ENCODE measurements around the gene ZNF467.

ZNF467 gene

DNA sequence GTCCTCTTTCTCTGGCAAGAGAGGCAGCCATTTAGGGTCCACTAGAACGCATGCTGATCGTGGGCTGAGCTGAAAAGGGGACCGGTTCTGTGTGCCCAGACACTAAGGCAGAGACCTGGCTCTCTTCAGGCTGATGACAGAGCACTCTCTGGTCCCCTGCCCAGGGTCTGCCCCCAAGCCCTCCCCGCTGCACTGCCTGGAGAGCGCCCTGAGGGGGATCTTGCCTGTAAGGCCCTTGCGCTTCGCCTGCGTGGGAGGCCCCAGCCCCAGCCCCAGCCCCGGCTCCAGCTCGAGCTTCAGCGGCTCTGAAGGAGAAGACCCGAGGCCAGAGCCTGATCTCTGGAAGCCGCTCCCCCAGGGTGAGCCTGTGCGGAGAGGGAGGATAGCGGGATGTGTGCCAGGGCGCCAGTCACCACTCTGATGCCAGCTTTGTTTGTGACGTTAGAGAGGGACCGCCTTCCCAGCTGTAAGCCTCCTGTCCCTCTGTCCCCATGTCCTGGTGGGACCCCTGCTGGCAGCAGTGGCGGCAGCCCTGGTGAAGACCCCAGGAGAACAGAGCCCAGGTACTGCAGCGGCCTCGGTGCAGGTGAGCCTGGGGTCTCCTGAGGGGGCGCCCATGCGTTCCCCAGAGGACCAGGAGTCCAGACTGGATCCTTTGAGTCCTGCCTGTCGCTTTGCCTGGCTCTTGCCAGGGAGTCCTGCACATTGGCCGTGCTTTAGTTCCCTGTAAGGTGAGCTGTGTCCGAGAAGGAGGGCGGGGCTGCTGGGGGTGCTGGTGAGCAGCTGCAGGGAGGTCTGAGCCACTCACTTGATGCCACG lies 43.2 kb downstream of the ZNF467 start:
- H3K36me3 ChIP-seq (ENCODE audit: control insufficient read depth, insufficient read depth, low read length) = no peaks in the 10 kb centered on the region
- no peak overlapping the region for H3K4me2 ChIP-seq (ENCODE audit: low read length)
- H2AFZ ChIP-seq = no peak overlapping the region
- no peaks in the 10 kb centered on the region for H3K27me3 ChIP-seq (ENCODE audit: control insufficient read depth, insufficient read depth, low read length)
- H3K79me2 ChIP-seq = no peaks in the 10 kb centered on the region
- H3K9me3 ChIP-seq (ENCODE audit: control insufficient read depth, low read length) = no peaks in the 10 kb centered on the region
- no peaks in the 10 kb centered on the region for H3K4me1 ChIP-seq
- no peak overlapping the region for H3K27ac ChIP-seq
- TF ChIP-seq, protein P1, sequence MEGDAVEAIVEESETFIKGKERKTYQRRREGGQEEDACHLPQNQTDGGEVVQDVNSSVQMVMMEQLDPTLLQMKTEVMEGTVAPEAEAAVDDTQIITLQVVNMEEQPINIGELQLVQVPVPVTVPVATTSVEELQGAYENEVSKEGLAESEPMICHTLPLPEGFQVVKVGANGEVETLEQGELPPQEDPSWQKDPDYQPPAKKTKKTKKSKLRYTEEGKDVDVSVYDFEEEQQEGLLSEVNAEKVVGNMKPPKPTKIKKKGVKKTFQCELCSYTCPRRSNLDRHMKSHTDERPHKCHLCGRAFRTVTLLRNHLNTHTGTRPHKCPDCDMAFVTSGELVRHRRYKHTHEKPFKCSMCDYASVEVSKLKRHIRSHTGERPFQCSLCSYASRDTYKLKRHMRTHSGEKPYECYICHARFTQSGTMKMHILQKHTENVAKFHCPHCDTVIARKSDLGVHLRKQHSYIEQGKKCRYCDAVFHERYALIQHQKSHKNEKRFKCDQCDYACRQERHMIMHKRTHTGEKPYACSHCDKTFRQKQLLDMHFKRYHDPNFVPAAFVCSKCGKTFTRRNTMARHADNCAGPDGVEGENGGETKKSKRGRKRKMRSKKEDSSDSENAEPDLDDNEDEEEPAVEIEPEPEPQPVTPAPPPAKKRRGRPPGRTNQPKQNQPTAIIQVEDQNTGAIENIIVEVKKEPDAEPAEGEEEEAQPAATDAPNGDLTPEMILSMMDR (IDR thresholded peaks at IDR 0.05) = no peak
- no peak overlapping the region for H3K9ac ChIP-seq
- no peak overlapping the region for H3K4me3 ChIP-seq (ENCODE audit: low read depth, low read length)

DNA sequence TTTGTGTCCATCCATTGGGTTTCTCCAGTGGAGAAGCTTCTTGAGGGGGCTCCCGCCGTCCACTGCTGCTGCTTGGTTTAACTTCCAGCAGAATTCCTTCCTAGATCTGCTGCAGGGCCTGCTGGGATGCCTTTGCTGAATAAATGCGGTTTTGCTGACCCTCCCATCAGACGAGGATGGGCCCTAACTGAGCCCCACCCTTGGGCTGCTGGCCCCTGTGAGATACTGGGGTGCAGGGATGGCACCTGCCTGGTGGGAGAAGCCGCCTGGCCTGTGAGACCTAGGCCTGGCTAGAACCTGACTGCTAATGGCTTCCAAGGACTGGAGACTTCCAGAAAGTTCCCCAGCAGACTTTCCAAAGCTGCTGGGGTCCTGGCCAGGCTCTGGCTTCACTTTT lies 43.8 kb downstream of the ZNF467 start:
- H3K9me3 ChIP-seq (ENCODE audit: control insufficient read depth, low read length) = no peaks in the 10 kb centered on the region
- H3K9ac ChIP-seq = no peak overlapping the region
- no peaks in the 10 kb centered on the region for H3K4me1 ChIP-seq
- H3K79me2 ChIP-seq = no peaks in the 10 kb centered on the region
- H3K27ac ChIP-seq = no peak overlapping the region
- H3K27me3 ChIP-seq (ENCODE audit: control insufficient read depth, insufficient read depth, low read length) = no peaks in the 10 kb centered on the region
- no peaks in the 10 kb centered on the region for H3K36me3 ChIP-seq (ENCODE audit: control insufficient read depth, insufficient read depth, low read length)
- TF ChIP-seq, protein P1 (IDR thresholded peaks at IDR 0.05) = no peak
- no peak overlapping the region for H3K4me3 ChIP-seq (ENCODE audit: low read depth, low read length)
- no peak overlapping the region for H3K4me2 ChIP-seq (ENCODE audit: low read length)
- H2AFZ ChIP-seq = no peak overlapping the region

DNA sequence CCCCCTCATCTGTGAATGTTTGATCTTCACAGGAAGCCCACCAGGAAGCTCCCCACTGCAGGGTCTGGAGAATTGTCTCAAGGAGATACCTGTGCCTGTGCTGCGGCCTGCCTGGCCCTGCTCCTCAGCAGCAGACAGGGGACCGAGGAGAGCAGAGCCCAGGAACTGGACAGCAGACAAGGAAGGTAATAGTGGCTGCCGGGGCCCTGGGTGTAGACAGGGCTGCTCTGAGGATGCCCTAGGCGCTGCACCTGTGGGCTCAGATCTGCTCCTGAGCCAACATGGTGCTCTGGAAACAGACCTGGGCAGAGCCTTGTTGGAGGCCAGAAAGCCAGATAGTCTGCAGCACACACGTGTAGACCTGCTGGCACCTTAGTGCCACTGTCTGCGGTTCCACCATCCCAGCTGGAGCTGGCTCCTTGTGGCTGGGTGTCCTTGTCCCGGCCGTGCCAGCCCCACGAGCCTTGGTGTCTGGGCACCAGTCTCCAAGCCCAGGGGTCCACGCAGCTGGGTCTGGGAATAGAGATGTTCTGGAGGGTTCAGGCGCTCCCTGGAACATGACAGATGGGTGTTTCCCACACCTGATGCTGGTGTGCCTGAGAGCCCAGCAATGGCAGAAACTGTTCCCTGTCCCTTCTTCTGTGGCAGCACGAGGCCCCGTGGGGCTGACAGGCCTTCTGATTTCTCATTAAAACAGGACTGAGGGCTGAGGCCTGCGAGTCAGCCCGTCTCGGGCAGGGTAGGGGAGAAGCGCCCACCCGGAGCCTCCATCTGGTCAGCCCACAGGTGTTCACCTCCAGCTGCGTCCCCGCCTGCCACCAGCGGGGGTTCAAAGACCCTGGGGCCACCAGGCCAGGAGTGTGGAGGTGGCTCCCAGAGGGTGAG lies 44.7 kb downstream of the ZNF467 start:
- Histone ChIP-seq H3K27me3 (ENCODE audit: control insufficient read depth, insufficient read depth, low read length) (no peaks in the 10 kb centered on the region), H3K4me1 (no peaks in the 10 kb centered on the region), H3K9ac (no peak overlapping the region), H3K79me2 (no peaks in the 10 kb centered on the region), H3K4me3 (ENCODE audit: low read depth, low read length) (no peak overlapping the region), H3K4me2 (ENCODE audit: low read length) (no peak overlapping the region), H2AFZ (no peak overlapping the region), H3K36me3 (ENCODE audit: control insufficient read depth, insufficient read depth, low read length) (no peaks in the 10 kb centered on the region), H3K27ac (no peak overlapping the region), H3K9me3 (ENCODE audit: control insufficient read depth, low read length) (no peaks in the 10 kb centered on the region)
- TF ChIP-seq, protein P1 (IDR thresholded peaks at IDR 0.05) = no peak

DNA sequence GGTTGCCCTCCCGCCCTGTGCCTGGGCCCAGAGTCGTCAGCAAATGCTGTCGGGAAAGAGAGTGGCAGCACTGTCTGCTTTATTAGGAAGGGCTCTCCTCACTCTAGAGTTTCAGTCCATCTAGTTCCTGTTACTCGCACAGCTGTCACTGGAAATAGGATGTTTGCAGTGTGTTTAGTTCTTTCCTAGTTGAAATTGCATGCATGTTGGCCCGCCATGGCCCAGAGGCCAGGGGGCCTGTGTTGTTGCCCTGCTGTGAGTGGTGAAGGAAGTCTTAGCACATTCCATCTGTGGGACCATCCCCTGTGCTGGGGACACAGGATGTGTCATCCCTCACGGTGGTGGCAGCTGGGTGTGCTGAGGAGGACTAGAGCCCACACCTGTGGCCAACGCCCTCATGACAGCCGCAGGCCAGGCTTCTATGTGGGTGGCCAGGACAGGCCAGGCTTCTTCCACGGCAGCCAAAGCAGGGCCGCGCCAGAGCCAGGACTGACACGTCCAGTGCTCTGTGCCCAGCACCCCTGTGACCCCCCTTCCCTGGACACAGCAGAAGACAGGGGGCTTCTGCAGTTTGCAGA lies 45.4 kb downstream of the ZNF467 start:
- TF ChIP-seq, protein P1 (IDR thresholded peaks at IDR 0.05) = no peak
- Histone ChIP-seq H3K79me2 (no peaks in the 10 kb centered on the region), H3K4me2 (ENCODE audit: low read length) (no peak overlapping the region), H3K4me3 (ENCODE audit: low read depth, low read length) (no peak overlapping the region), H2AFZ (no peak overlapping the region), H3K9ac (no peak overlapping the region), H3K9me3 (ENCODE audit: control insufficient read depth, low read length) (no peaks in the 10 kb centered on the region), H3K27ac (no peak overlapping the region), H3K4me1 (no peaks in the 10 kb centered on the region), H3K27me3 (ENCODE audit: control insufficient read depth, insufficient read depth, low read length) (no peaks in the 10 kb centered on the region), H3K36me3 (ENCODE audit: control insufficient read depth, insufficient read depth, low read length) (no peaks in the 10 kb centered on the region)

Data from parathyroid adenoma (tissue), 2 donors.